ENCODE measurements around the gene HES4. TPM values are rescaled to one million over a fixed set of nuclear protein-coding genes. Genes with fewer than 3 reads are reported as not detected.
"Not testable (repeated sequence)": the region's sequence is repeated elsewhere in the genome, so short reads cannot be mapped to it uniquely, and the experiment has no call there.

Gene HES4
- total RNA-seq, 1 donor from 2014 or later: 37.6 TPM

DNA sequence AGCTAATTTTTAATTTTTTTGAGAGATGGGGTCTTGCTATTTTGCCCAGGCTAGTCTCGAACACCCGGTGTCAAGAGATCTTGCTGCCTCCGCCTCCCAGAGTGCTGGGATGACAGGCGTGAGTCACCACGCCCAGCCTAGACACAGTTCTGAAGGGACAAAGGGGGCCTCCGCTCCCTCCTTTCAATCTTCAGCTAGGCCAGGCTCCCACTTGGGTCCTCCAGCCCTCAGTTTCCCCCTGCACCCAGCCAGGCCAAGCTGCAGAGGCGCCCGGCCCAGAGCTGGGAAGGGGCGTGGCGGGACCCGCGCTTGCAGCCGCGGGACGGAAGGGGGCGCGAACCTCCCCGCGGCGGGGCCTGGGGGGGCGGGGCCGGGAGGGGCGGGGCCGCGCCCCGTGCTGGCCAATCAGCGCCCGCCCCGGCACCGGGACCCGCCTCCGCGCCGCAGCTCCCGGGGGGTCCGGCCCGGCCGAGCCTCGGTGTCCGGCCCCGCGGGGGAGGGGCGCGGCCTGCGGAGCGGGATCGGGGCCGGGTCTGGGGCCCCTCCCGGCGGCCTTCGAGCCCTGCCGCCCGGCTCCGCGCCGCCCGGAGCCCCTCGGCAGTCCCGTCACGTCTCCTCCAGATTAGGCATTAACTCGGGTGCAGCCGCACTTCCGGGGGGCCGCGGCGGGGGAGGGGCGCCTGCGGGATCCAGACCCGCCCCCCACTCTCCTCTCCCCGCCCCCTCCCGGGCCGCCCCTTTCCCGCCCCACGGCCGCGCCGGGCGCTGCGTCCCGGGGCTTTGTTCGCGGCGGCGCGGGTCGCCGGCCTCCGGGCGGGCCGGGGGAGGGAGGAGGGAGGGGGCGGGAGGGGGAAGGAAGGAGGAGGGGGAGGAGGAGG is 19.5 kb upstream of the HES4 start:
- Mint-ChIP-seq H3K36me3 (no peaks in the 10 kb centered on the region), H3K27ac (no peak overlapping the region), H3K9me3 (no peaks in the 10 kb centered on the region), H3K4me1 (ENCODE audit: unreplicated experiment) (peaks cover 15% of the 10 kb centered on the region), H3K27me3 (no peaks in the 10 kb centered on the region), H3K4me3 (peak overlapping the region; percentile 71)
- DNase-seq (ENCODE audit: extremely low spot score, unreplicated experiment): peak; percentile 92
- TF ChIP-seq CTCF (conservative IDR thresholded peaks at IDR 0.05): peak; percentile 66

- not testable (repeated sequence) for DNase-seq (ENCODE audit: extremely low spot score, unreplicated experiment); H3K36me3 Mint-ChIP-seq; H3K27ac Mint-ChIP-seq; H3K27me3 Mint-ChIP-seq; H3K9me3 Mint-ChIP-seq
- Mint-ChIP-seq H3K4me3 (peak overlapping the region; percentile 19), H3K4me1 (ENCODE audit: unreplicated experiment) (peaks cover 23% of the 10 kb centered on the region)
Observed at GRCh38 chr1:1018321-1018685, 18.4 kb upstream of the HES4 start.

DNA sequence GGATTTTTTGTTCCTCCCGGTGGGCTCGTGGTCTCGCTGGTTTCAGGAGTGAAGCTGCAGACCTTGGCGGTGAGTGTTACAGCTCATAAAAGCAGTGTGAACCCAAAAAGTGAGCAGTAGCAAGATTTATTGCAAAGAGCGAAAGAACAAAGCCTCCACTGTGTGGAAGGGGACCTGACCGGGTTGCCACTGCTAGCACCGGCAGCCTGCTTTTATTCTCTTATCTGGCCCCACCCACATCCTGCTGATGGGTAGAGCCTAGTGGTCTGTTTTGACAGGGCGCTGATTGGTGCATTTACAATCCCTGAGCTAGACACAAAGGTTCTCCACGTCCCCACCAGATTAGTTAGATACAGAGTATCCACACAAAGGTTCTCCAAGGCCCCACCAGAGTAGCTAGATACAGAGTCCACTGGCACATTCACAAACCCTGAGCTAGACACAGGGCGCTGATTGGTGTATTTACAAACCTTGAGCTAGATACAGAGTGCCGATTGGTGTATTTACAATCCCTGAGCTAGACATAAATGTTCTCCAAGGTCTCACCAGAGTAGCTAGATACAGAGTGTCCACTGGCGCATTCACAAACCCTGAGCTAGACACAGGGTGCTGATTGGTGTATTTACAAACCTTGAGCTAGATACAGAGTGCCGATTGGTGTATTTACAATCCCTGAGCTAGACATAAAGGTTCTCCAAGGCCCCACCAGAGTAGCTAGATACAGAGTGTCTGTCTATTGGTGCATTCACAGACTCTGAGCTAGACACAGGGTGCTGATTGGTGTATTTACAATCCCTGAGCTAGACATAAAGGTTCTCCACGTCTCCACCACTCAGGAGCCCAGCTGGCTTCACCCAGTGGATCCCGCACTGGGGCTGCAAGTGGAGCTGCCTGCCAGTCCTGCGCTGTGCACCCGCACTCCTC is 17.8 kb upstream of the HES4 start:
- not testable (repeated sequence) for DNase-seq (ENCODE audit: extremely low spot score, unreplicated experiment); H3K36me3 Mint-ChIP-seq; H3K9me3 Mint-ChIP-seq; H3K27me3 Mint-ChIP-seq
- Mint-ChIP-seq H3K4me1 (ENCODE audit: unreplicated experiment) (peaks cover 22% of the 10 kb centered on the region), H3K4me3 (peak overlapping the region; percentile 19), H3K27ac (peak overlapping the region; percentile 15)

GRCh38 chr1:1014799-1015681 is 15.1 kb upstream of the HES4 start:
- Mint-ChIP-seq H3K27ac (no peak overlapping the region), H3K4me1 (ENCODE audit: unreplicated experiment) (peaks cover 19% of the 10 kb centered on the region), H3K27me3 (no peaks in the 10 kb centered on the region), H3K4me3 (no peak overlapping the region), H3K9me3 (no peaks in the 10 kb centered on the region), H3K36me3 (no peaks in the 10 kb centered on the region)
- no peak for DNase-seq (ENCODE audit: extremely low spot score, unreplicated experiment)
- TF ChIP-seq CTCF (conservative IDR thresholded peaks at IDR 0.05): peak; percentile 61

DNA sequence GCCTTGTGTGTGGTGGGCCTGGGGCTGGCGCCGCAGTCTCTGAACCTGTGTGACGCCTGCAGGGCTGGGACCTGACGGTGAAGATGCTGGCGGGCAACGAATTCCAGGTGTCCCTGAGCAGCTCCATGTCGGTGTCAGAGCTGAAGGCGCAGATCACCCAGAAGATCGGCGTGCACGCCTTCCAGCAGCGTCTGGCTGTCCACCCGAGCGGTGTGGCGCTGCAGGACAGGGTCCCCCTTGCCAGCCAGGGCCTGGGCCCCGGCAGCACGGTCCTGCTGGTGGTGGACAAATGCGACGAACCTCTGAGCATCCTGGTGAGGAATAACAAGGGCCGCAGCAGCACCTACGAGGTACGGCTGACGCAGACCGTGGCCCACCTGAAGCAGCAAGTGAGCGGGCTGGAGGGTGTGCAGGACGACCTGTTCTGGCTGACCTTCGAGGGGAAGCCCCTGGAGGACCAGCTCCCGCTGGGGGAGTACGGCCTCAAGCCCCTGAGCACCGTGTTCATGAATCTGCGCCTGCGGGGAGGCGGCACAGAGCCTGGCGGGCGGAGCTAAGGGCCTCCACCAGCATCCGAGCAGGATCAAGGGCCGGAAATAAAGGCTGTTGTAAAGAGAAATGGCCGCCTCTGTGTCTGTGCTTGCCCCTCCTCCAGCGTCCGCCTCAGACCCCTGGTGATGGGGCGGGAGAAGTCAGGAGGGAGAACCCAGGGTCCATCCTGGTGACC is 14.2 kb upstream of the HES4 start:
- Mint-ChIP-seq H3K9me3 (no peaks in the 10 kb centered on the region), H3K4me3 (peak overlapping the region; percentile 90), H3K36me3 (no peaks in the 10 kb centered on the region), H3K27me3 (no peaks in the 10 kb centered on the region), H3K27ac (peak overlapping the region; percentile 88), H3K4me1 (ENCODE audit: unreplicated experiment) (peaks cover 19% of the 10 kb centered on the region)
- DNase-seq (ENCODE audit: extremely low spot score, unreplicated experiment): no peak
- no peak for TF ChIP-seq CTCF (conservative IDR thresholded peaks at IDR 0.05)

Measured in type B pancreatic cell (in vitro differentiated cells).